Smooth muscle cell (in vitro differentiated cells): ENCODE measurements around the gene AADAC. TPM values are rescaled to one million over a fixed set of nuclear protein-coding genes. Genes with fewer than 3 reads are reported as not detected.
A peak's percentile ranks its signal among the peaks of the same experiment; 100 is the strongest.
"Not testable (repeated sequence)": the region's sequence is repeated elsewhere in the genome, so short reads cannot be mapped to it uniquely, and the experiment has no call there.

ENCODE experiments used
- DNase-seq: peaks from one replicate; lab custom pipeline; 2025; ENCODE audit not compliant: unreplicated experiment; lab: John Stamatoyannopoulos, UW
- H2AFZ ChIP-seq: fragments of 200-600 bp; sonication (generic); 2 replicates; pipeline ENCODE4 v1.6.0; 2016; ENCODE audit warnings: antibody characterized with exemption, low read depth, mild to moderate bottlenecking
- H3F3A ChIP-seq: fragments of 200-600 bp; sonication (generic); 2 replicates; pipeline ENCODE4 v1.6.0; 2017; ENCODE audit warnings: antibody characterized with exemption, low read depth
- H3K27ac ChIP-seq: fragments of 200-600 bp; sonication (generic); 2 replicates; pipeline ENCODE4 v1.5.1; 2016; ENCODE audit warnings: low read depth, mild to moderate bottlenecking
- H3K27me3 ChIP-seq: fragments of 200-600 bp; sonication (generic); 2 replicates; pipeline ENCODE4 v1.6.1; 2016; ENCODE audit warnings: low read depth, mild to moderate bottlenecking
- H3K36me3 ChIP-seq: fragments of 200-600 bp; sonication (generic); 2 replicates; pipeline ENCODE4 v1.5.1; 2016; ENCODE audit warnings: low read depth
- H3K4me1 ChIP-seq: fragments of 200-600 bp; sonication (generic); 2 replicates; pipeline ENCODE4 v1.5.1; 2016; ENCODE audit warnings: low read depth
- H3K4me2 ChIP-seq: fragments of 200-600 bp; sonication (generic); 2 replicates; pipeline ENCODE4 v1.6.0; 2016; ENCODE audit warnings: mild to moderate bottlenecking
- H3K4me3 ChIP-seq: fragments of 200-600 bp; sonication (generic); 2 replicates; pipeline ENCODE4 v1.5.1; 2016; ENCODE audit warnings: mild to moderate bottlenecking
- H3K79me2 ChIP-seq: fragments of 200-600 bp; sonication (generic); 2 replicates; pipeline ENCODE4 v1.6.0; 2016; ENCODE audit warnings: low read depth, mild to moderate bottlenecking
- H3K9ac ChIP-seq: fragments of 200-600 bp; sonication (generic); 2 replicates; pipeline ENCODE4 v1.6.0; 2016; ENCODE audit warnings: low read depth
- H3K9me3 ChIP-seq: fragments of 200-600 bp; sonication (generic); replicated peaks from 2 replicates; pipeline ENCODE4 v1.5.1; 2016; ENCODE audit warnings: low read depth
- H4K20me1 ChIP-seq: fragments of 200-600 bp; sonication (generic); 2 replicates; pipeline ENCODE4 v1.6.0; 2016; ENCODE audit warnings: low read depth
- CTCF ChIP-seq: fragments of 200-600 bp; sonication (generic); IDR thresholded peaks from 2 replicates; pipeline ENCODE4 v1.5.1; 2017; ENCODE audit warnings: borderline replicate concordance, mild to moderate bottlenecking, antibody characterized with exemption; ENCODE audit not compliant: insufficient read depth, poor library complexity, severe bottlenecking
- WGBS: methylation state at CpG from one replicate; pipeline ENCODE4 v1.1.7; 2016; ENCODE audit warnings: low lambda C conversion rate; 5-methylcytosine and 5-hydroxymethylcytosine counted together
- polyA plus RNA-seq: library from polyadenylated mRNA; unstranded; fragments of >200 nt; fragmentation: Nextera tagmentation; extraction: Ambion mirVana; gene quantifications from 2 replicates; pipeline ENCODE4 v1.2.1, GENCODE V29; 2016
- total RNA-seq: library from RNA; depleted of rRNA; stranded (reverse); fragments of >200 nt; gene quantifications from 2 replicates; pipeline ENCODE4 v1.2.3, GENCODE V29; 2014

AADAC gene
- total and polyA plus RNA-seq, 2 experiments from 2014 or later: 0.54 to 0.67 TPM

GRCh38 chr3:151800431-151800830 lies 13.5 kb upstream of the AADAC start:
- peaks cover 5% of the 10 kb centered on the region for H3F3A ChIP-seq
- TF ChIP-seq CTCF: no peak
- 28% methylated on average over 2 of the region's 2 CpGs for WGBS

GRCh38 chr3:151804267-151804666 lies 9.6 kb upstream of the AADAC start:
- H3K36me3 ChIP-seq: no peaks in the 10 kb centered on the region
- no peak for TF ChIP-seq CTCF
- DNase-seq: no peak
- H4K20me1 ChIP-seq: no peaks in the 10 kb centered on the region
- H3K27me3 ChIP-seq: no peaks in the 10 kb centered on the region
- 97% methylated on average over 1 of the region's 1 CpG for WGBS
- H3K4me1 ChIP-seq: peaks cover 7% of the 10 kb centered on the region
- peaks cover 5% of the 10 kb centered on the region for H3F3A ChIP-seq
- no peak overlapping the region for H3K9ac ChIP-seq
- H2AFZ ChIP-seq: no peak overlapping the region
- no peaks in the 10 kb centered on the region for H3K79me2 ChIP-seq
- no peak overlapping the region for H3K27ac ChIP-seq
- no peak overlapping the region for H3K4me2 ChIP-seq
- H3K9me3 ChIP-seq: no peaks in the 10 kb centered on the region
- H3K4me3 ChIP-seq: no peak overlapping the region

More at GRCh38 chr3:151800431-151800830, 13.5 kb upstream of the AADAC start:
- Histone ChIP-seq H3K27me3 (no peaks in the 10 kb centered on the region), H3K9me3 (no peaks in the 10 kb centered on the region), H3K36me3 (no peaks in the 10 kb centered on the region), H3K79me2 (no peaks in the 10 kb centered on the region), H4K20me1 (no peaks in the 10 kb centered on the region), H3K9ac (no peak overlapping the region), H3K4me1 (peaks cover 7% of the 10 kb centered on the region), H2AFZ (peak overlapping the region; percentile 22), H3K4me3 (no peak overlapping the region), H3K27ac (no peak overlapping the region), H3K4me2 (no peak overlapping the region)
- DNase-seq: no peak

- DNase-seq: no peak
- no peaks in the 10 kb centered on the region for H3F3A ChIP-seq
- H3K9me3 ChIP-seq: no peaks in the 10 kb centered on the region
- H3K27me3 ChIP-seq: no peaks in the 10 kb centered on the region
- no peak overlapping the region for H3K4me3 ChIP-seq
- H3K9ac ChIP-seq: no peak overlapping the region
- no peak overlapping the region for H2AFZ ChIP-seq
- H3K4me2 ChIP-seq: no peak overlapping the region
- WGBS: 98% methylated on average over 6 of the region's 15 CpGs
- no peaks in the 10 kb centered on the region for H3K4me1 ChIP-seq
- H3K36me3 ChIP-seq: no peaks in the 10 kb centered on the region
- no peaks in the 10 kb centered on the region for H3K79me2 ChIP-seq
- no peak for TF ChIP-seq CTCF
- no peak overlapping the region for H3K27ac ChIP-seq
- no peaks in the 10 kb centered on the region for H4K20me1 ChIP-seq
These were observed 7.1 kb upstream of the AADAC start for GRCh38 chr3:151806838-151807237.

- not testable (repeated sequence) for H3K27ac ChIP-seq, H3K36me3 ChIP-seq, H3K27me3 ChIP-seq, H3F3A ChIP-seq, H4K20me1 ChIP-seq, H3K9me3 ChIP-seq, H3K9ac ChIP-seq, H3K79me2 ChIP-seq, H2AFZ ChIP-seq, H3K4me2 ChIP-seq, H3K4me1 ChIP-seq, H3K4me3 ChIP-seq, DNase-seq
- WGBS: 81% methylated on average over 3 of the region's 3 CpGs
These were observed 5.0 kb upstream of the AADAC start for GRCh38 chr3:151808926-151809325.
